Glomerular visceral epithelial cell (primary cell): ENCODE results near the gene MND1.

Experiments used
- DNase-seq: peaks from one replicate; pipeline ENCODE4 v3.0.0-alpha.2; 2016; ENCODE audit errors: extremely low spot score

MND1 gene

GRCh38 chr4:153346563-153346962, 2.1 kb downstream of the MND1 start:
- DNase-seq, result no peak

- no peak for DNase-seq
Observed at GRCh38 chr4:153347117-153347516, 2.6 kb downstream of the MND1 start.

- peak; percentile 47 for DNase-seq
Observed at GRCh38 chr4:153348006-153348405, 3.5 kb downstream of the MND1 start.

GRCh38 chr4:153349206-153349805, 4.8 kb downstream of the MND1 start:
- DNase-seq, result no peak

GRCh38 chr4:153362184-153362583, 17.7 kb downstream of the MND1 start:
- peak; percentile 21 for DNase-seq

- DNase-seq, result peak; percentile 22
Observed at GRCh38 chr4:153364061-153364460, 19.6 kb downstream of the MND1 start.

GRCh38 chr4:153365003-153365402, 20.5 kb downstream of the MND1 start:
- no peak for DNase-seq

- DNase-seq, result no peak
Observed at GRCh38 chr4:153366486-153366885, 22.0 kb downstream of the MND1 start.

- no peak for DNase-seq
Observed at GRCh38 chr4:153367092-153367491, 22.6 kb downstream of the MND1 start.

GRCh38 chr4:153369021-153369420, 24.5 kb downstream of the MND1 start:
- DNase-seq, result no peak

- no peak for DNase-seq
Observed at GRCh38 chr4:153371701-153372234, 27.3 kb downstream of the MND1 start.

GRCh38 chr4:153372967-153373562, 28.6 kb downstream of the MND1 start:
- DNase-seq, result no peak

GRCh38 chr4:153374442-153374841, 30.0 kb downstream of the MND1 start:
- no peak for DNase-seq

- no peak for DNase-seq
Observed at GRCh38 chr4:153375303-153375702, 30.8 kb downstream of the MND1 start.

GRCh38 chr4:153383131-153383530, 38.6 kb downstream of the MND1 start:
- DNase-seq, result no peak

- no peak for DNase-seq
Observed at GRCh38 chr4:153384160-153384559, 39.7 kb downstream of the MND1 start.

GRCh38 chr4:153385784-153386183, 41.3 kb downstream of the MND1 start:
- DNase-seq, result no peak

GRCh38 chr4:153387981-153388380, 43.5 kb downstream of the MND1 start:
- no peak for DNase-seq

- peak; percentile 84 for DNase-seq
Observed at GRCh38 chr4:153393397-153393796, 48.9 kb downstream of the MND1 start.

- no peak for DNase-seq
Observed at GRCh38 chr4:153394945-153395344, 50.5 kb downstream of the MND1 start.

GRCh38 chr4:153398713-153399112, 54.2 kb downstream of the MND1 start:
- DNase-seq, result no peak

- DNase-seq, result no peak
Observed at GRCh38 chr4:153399358-153399757, 54.9 kb downstream of the MND1 start.

GRCh38 chr4:153401501-153401900, 57.0 kb downstream of the MND1 start:
- no peak for DNase-seq

GRCh38 chr4:153402366-153402765, 57.9 kb downstream of the MND1 start:
- DNase-seq, result no peak
